NCI-H774 (cell line): ENCODE measurements around the gene CMC1.
"Not testable (repeated sequence)": the region's sequence is repeated elsewhere in the genome, so short reads cannot be mapped to it uniquely, and the experiment has no call there.

ENCODE experiments used
- DNase-seq: peaks from one replicate; lab custom pipeline; 2025; lab: John Stamatoyannopoulos, UW

CMC1 gene

GRCh38 chr3:28241221-28242160, at the start of gene CMC1:
Gene CMC1 (plus strand): TSS chr3:28241619. CDS start chr3:28241794, 175 bp downstream.
- peak; percentile 91 for DNase-seq

- DNase-seq: no peak
These were observed 43.3 kb upstream of the CMC1 start for GRCh38 chr3:28198161-28198560.

- DNase-seq: no peak
These were observed 42.4 kb upstream of the CMC1 start for GRCh38 chr3:28198974-28199373.

- not testable (repeated sequence) for DNase-seq
These were observed 41.8 kb upstream of the CMC1 start for GRCh38 chr3:28199643-28200042.

- not testable (repeated sequence) for DNase-seq
These were observed 41.0 kb upstream of the CMC1 start for GRCh38 chr3:28200366-28200848.

- no peak for DNase-seq
These were observed 34.9 kb upstream of the CMC1 start for GRCh38 chr3:28206479-28206878.

- DNase-seq: no peak
These were observed 34.3 kb upstream of the CMC1 start for GRCh38 chr3:28207000-28207733.

GRCh38 chr3:28210968-28211713, 30.3 kb upstream of the CMC1 start:
- no peak for DNase-seq

GRCh38 chr3:28212681-28213080, 28.7 kb upstream of the CMC1 start:
- no peak for DNase-seq

GRCh38 chr3:28215407-28215806, 26.0 kb upstream of the CMC1 start:
- DNase-seq: no peak

- no peak for DNase-seq
These were observed 23.1 kb upstream of the CMC1 start for GRCh38 chr3:28218071-28218916.

GRCh38 chr3:28218917-28219198, 22.6 kb upstream of the CMC1 start:
- DNase-seq: no peak

- DNase-seq: no peak
These were observed 17.0 kb upstream of the CMC1 start for GRCh38 chr3:28224430-28224829.

GRCh38 chr3:28226020-28226419, 15.4 kb upstream of the CMC1 start:
- DNase-seq: no peak

GRCh38 chr3:28228623-28229022, 12.8 kb upstream of the CMC1 start:
- no peak for DNase-seq

GRCh38 chr3:28232659-28233058, 8.8 kb upstream of the CMC1 start:
- no peak for DNase-seq

GRCh38 chr3:28234454-28234853, 7.0 kb upstream of the CMC1 start:
- DNase-seq: no peak

GRCh38 chr3:28239108-28239507, 2.3 kb upstream of the CMC1 start:
- no peak for DNase-seq

- DNase-seq: no peak
These were observed 978 bp upstream of the CMC1 start for GRCh38 chr3:28240441-28240840.

- no peak for DNase-seq
These were observed 1.1 kb downstream of the CMC1 start for GRCh38 chr3:28242519-28242918.

- DNase-seq: no peak
These were observed 2.1 kb downstream of the CMC1 start for GRCh38 chr3:28243424-28244106.
